Loucy (cell line): ENCODE data around the gene CHN2.

ENCODE experiments used
- H2AFZ ChIP-seq: fragments of 200-600 bp; sonication (generic); 2 replicates; pipeline ENCODE4 v1.6.0; 2016; ENCODE audit warnings: antibody characterized with exemption, mild to moderate bottlenecking, low read length, moderate library complexity
- H3F3A ChIP-seq: fragments of 200-600 bp; 2 replicates; pipeline ENCODE4 v1.6.0; 2016; ENCODE audit warnings: antibody characterized with exemption, low read depth, mild to moderate bottlenecking
- H3K27me3 ChIP-seq: fragments of 200-600 bp; sonication (generic); 2 replicates; pipeline ENCODE4 v1.6.1; 2014; ENCODE audit warnings: low read length, mild to moderate bottlenecking; ENCODE audit not compliant: insufficient read depth, poor library complexity, severe bottlenecking
- H3K36me3 ChIP-seq: fragments of 200-600 bp; sonication (generic); 2 replicates; pipeline ENCODE4 v1.6.1; 2016; ENCODE audit warnings: low read length; ENCODE audit not compliant: insufficient read depth
- H3K4me1 ChIP-seq: fragments of 200-600 bp; sonication (generic); 2 replicates; pipeline ENCODE4 v1.5.1; 2014; ENCODE audit warnings: low read length, mild to moderate bottlenecking; ENCODE audit not compliant: insufficient read depth, poor library complexity, severe bottlenecking
- H3K4me2 ChIP-seq: fragments of 200-600 bp; sonication (generic); 2 replicates; pipeline ENCODE4 v1.6.0; 2014; ENCODE audit warnings: antibody characterized with exemption, low read length, low read depth, mild to moderate bottlenecking; ENCODE audit not compliant: poor library complexity, severe bottlenecking
- H3K4me3 ChIP-seq: fragments of 200-600 bp; sonication (generic); 2 replicates; pipeline ENCODE4 v1.5.1; 2014; ENCODE audit warnings: low read length, mild to moderate bottlenecking, mixed read lengths; ENCODE audit not compliant: poor library complexity, severe bottlenecking
- H3K79me2 ChIP-seq: fragments of 200-600 bp; sonication (generic); 2 replicates; pipeline ENCODE4 v1.6.1; 2014; ENCODE audit warnings: low read length; ENCODE audit not compliant: insufficient read depth
- H3K9ac ChIP-seq: fragments of 200-600 bp; sonication (generic); 2 replicates; pipeline ENCODE4 v1.6.0; 2014; ENCODE audit warnings: mild to moderate bottlenecking, low read depth, low read length, moderate library complexity; ENCODE audit not compliant: poor library complexity, severe bottlenecking
- H3K9me2 ChIP-seq: fragments of 200-600 bp; sonication (generic); replicated peaks from 2 replicates; pipeline ENCODE4 v1.6.1; 2016; ENCODE audit warnings: low read depth, low read length, mixed read lengths
- H3K9me3 ChIP-seq: fragments of 200-600 bp; sonication (generic); 2 replicates; pipeline ENCODE4 v1.6.1; 2014; ENCODE audit warnings: mild to moderate bottlenecking, antibody characterized with exemption, low read length, low read depth; ENCODE audit not compliant: insufficient read depth
- H4K20me1 ChIP-seq: fragments of 200-600 bp; sonication (generic); 2 replicates; pipeline ENCODE4 v1.6.0; 2014; ENCODE audit warnings: antibody characterized with exemption, low read length, mild to moderate bottlenecking; ENCODE audit not compliant: insufficient read depth, poor library complexity, severe bottlenecking
- EZH2phosphoT487 ChIP-seq: fragments of 200-600 bp; IDR thresholded peaks from 2 replicates; pipeline ENCODE4 v1.6.1; 2018; ENCODE audit warnings: antibody characterized with exemption, mild to moderate bottlenecking, moderate library complexity, borderline replicate concordance
- TF ChIP-seq, protein P1 (sequence below): fragments of 200-600 bp; sonication (generic); conservative IDR thresholded peaks from 2 replicates; pipeline ENCODE4 v1.5.1; 2014; ENCODE audit warnings: mild to moderate bottlenecking, antibody characterized with exemption, low read length

The CHN2 gene

DNA sequence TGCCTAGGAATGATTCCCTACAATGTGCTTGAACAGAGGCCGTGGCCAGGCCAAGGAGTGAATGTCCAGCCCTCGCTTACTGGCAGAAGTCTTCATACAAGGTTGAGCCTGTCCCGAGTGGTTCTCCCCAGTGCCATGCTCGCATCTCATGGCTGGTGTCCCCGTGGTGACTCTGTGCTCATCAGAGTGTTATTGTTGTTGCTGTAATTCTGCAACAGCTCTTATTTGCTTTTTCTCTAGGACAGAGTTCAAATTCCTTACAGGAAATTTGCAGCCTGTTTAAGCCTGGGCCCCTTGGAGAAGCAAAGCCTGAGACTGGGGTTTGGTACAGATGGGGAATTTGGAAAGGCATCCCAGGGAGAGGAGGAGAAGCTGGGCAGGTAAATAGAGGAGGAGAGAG lies 211.3 kb downstream of the CHN2 start:
- H3K27me3 ChIP-seq: no peaks in the 10 kb centered on the region
- peaks cover 5% of the 10 kb centered on the region; the same call in 1 of the 2 replicates for H3K36me3 ChIP-seq
- H3K9me3 ChIP-seq: no peaks in the 10 kb centered on the region
- H3K9me2 ChIP-seq: no peaks in the 10 kb centered on the region
- no peak overlapping the region for H3K4me3 ChIP-seq
- no peak for TF ChIP-seq EZH2phosphoT487
- TF ChIP-seq, protein P1, sequence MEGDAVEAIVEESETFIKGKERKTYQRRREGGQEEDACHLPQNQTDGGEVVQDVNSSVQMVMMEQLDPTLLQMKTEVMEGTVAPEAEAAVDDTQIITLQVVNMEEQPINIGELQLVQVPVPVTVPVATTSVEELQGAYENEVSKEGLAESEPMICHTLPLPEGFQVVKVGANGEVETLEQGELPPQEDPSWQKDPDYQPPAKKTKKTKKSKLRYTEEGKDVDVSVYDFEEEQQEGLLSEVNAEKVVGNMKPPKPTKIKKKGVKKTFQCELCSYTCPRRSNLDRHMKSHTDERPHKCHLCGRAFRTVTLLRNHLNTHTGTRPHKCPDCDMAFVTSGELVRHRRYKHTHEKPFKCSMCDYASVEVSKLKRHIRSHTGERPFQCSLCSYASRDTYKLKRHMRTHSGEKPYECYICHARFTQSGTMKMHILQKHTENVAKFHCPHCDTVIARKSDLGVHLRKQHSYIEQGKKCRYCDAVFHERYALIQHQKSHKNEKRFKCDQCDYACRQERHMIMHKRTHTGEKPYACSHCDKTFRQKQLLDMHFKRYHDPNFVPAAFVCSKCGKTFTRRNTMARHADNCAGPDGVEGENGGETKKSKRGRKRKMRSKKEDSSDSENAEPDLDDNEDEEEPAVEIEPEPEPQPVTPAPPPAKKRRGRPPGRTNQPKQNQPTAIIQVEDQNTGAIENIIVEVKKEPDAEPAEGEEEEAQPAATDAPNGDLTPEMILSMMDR: no peak
- H4K20me1 ChIP-seq: no peaks in the 10 kb centered on the region
- H2AFZ ChIP-seq: no peak overlapping the region
- no peaks in the 10 kb centered on the region for H3F3A ChIP-seq
- H3K79me2 ChIP-seq: no peaks in the 10 kb centered on the region
- no peak overlapping the region for H3K4me2 ChIP-seq
- no peak overlapping the region for H3K9ac ChIP-seq
- no peaks in the 10 kb centered on the region for H3K4me1 ChIP-seq

DNA sequence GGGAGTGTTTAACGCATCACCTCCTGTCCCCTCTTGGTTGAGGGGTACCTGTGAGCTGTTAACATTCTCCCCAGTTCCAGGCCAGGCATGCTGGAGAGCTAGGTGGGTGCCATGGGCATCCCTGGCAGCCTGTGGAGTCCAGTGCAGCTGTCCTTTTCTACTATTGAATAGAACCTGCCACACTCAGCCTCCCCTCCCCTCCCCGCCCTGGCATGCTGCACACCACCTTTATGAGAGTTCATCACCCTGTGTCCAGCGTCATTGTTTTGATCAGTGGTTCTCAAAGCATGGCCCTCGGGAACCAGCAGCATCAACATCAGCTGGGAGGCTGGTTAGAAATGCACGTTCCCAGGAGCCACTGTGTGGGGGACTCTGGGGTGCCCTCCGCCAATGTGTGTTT lies 211.8 kb downstream of the CHN2 start:
- H3K9me3 ChIP-seq: no peaks in the 10 kb centered on the region
- H3K4me3 ChIP-seq: no peak overlapping the region
- no peak overlapping the region for H3K9ac ChIP-seq
- no peaks in the 10 kb centered on the region for H3K9me2 ChIP-seq
- H3K4me2 ChIP-seq: no peak overlapping the region
- H4K20me1 ChIP-seq: no peaks in the 10 kb centered on the region
- H3K36me3 ChIP-seq: peaks cover 2% of the 10 kb centered on the region; the same call in 1 of the 2 replicates
- TF ChIP-seq, protein P1: no peak
- TF ChIP-seq EZH2phosphoT487: no peak
- no peaks in the 10 kb centered on the region for H3F3A ChIP-seq
- H2AFZ ChIP-seq: no peak overlapping the region
- no peaks in the 10 kb centered on the region for H3K4me1 ChIP-seq
- no peaks in the 10 kb centered on the region for H3K79me2 ChIP-seq
- H3K27me3 ChIP-seq: no peaks in the 10 kb centered on the region

DNA sequence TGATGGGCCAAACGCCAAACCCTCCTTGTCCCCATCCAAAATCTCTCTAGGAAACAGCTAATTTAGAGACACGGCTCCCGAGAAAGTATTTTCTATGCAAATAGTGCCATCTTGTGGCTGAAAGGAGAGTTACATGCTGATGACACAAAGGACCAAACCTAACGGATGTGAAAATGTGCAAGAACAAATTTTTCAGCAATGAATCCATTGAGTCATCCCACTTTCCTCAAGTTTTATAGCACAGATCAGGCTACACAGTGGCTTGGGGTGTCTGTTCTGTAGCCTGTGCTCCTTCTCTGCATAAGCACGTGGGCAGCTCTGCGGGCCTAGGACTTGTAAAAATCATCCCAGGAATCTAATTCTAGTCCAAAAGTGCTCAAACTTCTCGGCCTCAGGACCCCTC lies 214.3 kb downstream of the CHN2 start:
- no peak overlapping the region for H3K4me3 ChIP-seq
- H3F3A ChIP-seq: no peaks in the 10 kb centered on the region
- H3K9me2 ChIP-seq: no peaks in the 10 kb centered on the region
- H3K27me3 ChIP-seq: no peaks in the 10 kb centered on the region
- no peaks in the 10 kb centered on the region for H3K79me2 ChIP-seq
- TF ChIP-seq EZH2phosphoT487: no peak
- TF ChIP-seq, protein P1: peak; percentile 89
- H3K4me1 ChIP-seq: no peaks in the 10 kb centered on the region
- no peak overlapping the region for H3K4me2 ChIP-seq
- H2AFZ ChIP-seq: no peak overlapping the region
- no peak overlapping the region for H3K9ac ChIP-seq
- no peaks in the 10 kb centered on the region for H3K9me3 ChIP-seq
- H4K20me1 ChIP-seq: no peaks in the 10 kb centered on the region
- no peaks in the 10 kb centered on the region; the same call in 1 of the 2 replicates for H3K36me3 ChIP-seq
